ENCODE data around the gene KIAA1191. TPM values are rescaled to one million over a fixed set of nuclear protein-coding genes. Genes with fewer than 3 reads are reported as not detected.

KIAA1191 gene
- total RNA-seq, 2 experiments from 2014 or later, result 70.0 to 72.0 TPM

DNA sequence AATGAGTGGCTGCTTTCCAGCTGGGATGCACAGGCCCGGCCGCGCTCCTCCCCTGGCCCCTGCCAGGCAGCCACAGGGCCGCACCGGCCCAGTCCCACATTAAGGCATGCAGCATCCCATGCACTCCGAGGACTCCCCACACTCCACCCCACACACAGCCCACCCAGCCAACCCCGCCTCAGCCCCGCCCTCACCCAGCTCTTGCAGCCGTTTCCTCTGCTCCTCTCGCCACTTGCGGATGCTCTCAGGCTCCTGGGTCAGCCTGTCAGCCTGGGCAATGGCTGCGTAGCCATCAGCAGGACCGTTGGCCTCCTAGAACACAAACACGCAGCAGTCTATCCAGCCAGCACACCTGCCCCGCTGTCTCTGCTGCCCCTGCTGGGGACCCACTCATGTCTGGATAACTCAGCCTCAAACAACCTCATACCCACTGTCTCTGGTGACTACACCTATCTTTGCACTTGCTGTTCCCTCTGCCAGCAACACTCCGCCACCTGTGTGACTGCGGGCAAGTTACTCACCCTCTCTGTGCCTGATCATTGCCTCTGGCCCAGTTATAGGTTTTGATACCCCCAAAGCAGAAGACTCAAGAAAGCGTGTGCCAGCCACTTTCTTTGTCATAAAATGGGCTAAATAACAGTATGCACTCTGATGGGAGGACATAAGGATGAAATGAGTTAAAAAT lies 36.3 kb upstream of the KIAA1191 start:
- Mint-ChIP-seq H3K27me3 (no peaks in the 10 kb centered on the region), H3K4me1 (peaks cover 2% of the 10 kb centered on the region), H3K4me3 (no peak overlapping the region), H3K36me3 (peaks cover 5% of the 10 kb centered on the region), H3K9me3 (no peaks in the 10 kb centered on the region), H3K27ac (no peak overlapping the region)
- ATAC-seq (ENCODE audit: low read depth) (no peak), DNase-seq (no peak)
- POLR2A ChIA-PET, result no interaction called here

DNA sequence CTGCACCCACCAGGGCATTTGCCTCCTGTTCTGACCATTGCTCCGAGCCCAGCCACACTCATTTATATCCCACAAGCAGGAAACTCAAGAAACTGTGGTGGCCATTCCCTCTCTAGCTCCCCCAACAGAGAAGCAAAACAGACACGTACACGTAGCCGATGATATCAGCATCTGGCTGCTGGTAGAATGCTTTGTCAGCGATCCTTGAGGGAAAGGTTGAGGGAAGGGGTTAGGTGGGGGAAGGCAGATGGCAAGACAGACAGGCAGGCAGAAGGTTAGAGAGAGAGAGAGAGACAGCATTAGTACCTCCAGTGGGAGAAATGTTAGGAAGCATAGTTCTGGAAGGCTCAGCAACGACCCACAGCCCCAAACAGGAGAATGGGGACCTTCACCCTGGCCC lies 34.8 kb upstream of the KIAA1191 start:
- POLR2A ChIA-PET, result no interaction called here
- Mint-ChIP-seq H3K27ac (peak overlapping the region; percentile 11), H3K4me3 (no peak overlapping the region), H3K9me3 (no peaks in the 10 kb centered on the region), H3K4me1 (no peaks in the 10 kb centered on the region), H3K36me3 (peaks cover 5% of the 10 kb centered on the region), H3K27me3 (no peaks in the 10 kb centered on the region)
- no peak for DNase-seq
- ATAC-seq (ENCODE audit: low read depth), result no peak

DNA sequence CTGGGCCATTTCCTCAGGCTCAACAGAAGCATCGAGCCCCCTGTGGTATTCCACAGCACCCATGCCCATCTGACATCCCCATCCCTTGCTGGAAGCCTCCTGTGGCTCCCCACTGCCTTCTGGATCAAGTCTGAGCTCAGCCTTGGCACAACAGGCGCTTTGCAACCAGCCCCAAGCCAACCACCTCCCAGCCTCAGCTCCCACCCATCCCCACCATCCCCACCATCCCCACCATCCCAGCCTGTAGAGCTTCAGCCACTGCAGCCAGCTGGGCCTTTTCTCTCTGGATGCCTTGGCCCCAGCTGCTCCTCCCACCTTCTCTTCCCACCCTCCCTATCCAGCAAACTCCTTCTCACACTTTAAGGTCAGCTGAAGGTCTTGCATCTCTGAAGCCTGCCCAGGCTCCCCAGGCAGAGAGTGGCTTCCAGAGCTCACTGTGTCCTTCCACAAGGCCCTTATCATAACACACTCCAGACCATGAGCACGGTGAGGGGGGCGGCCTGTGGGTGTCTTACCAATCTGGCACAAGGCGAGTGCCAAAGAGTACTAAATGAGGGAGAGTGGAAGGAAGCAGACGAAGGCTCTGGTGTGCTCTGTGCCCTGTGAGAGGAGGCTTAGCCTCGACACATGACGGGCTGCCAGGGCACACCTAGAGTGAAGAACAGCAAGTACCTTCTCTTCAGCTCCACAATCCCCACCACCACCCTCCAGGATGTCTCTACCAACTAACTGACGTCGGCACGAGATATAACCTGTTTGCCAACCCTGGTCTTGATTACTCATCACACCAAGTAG lies 33.5 kb upstream of the KIAA1191 start:
- H3K4me3 Mint-ChIP-seq, result no peak overlapping the region
- no peaks in the 10 kb centered on the region for H3K27me3 Mint-ChIP-seq
- peaks cover 12% of the 10 kb centered on the region for H3K36me3 Mint-ChIP-seq
- DNase-seq (no peak), ATAC-seq (ENCODE audit: low read depth) (no peak)
- H3K4me1 Mint-ChIP-seq, result peaks cover 3% of the 10 kb centered on the region
- POLR2A ChIA-PET, result no interaction called here
- H3K27ac Mint-ChIP-seq, result no peak overlapping the region
- no peaks in the 10 kb centered on the region for H3K9me3 Mint-ChIP-seq

- no peak overlapping the region for H3K4me3 Mint-ChIP-seq
- POLR2A ChIA-PET, result no interaction called here
- DNase-seq (no peak), ATAC-seq (ENCODE audit: low read depth) (no peak)
- H3K27ac Mint-ChIP-seq, result no peak overlapping the region
- no peaks in the 10 kb centered on the region for H3K27me3 Mint-ChIP-seq
- H3K36me3 Mint-ChIP-seq, result peaks cover 12% of the 10 kb centered on the region
- H3K4me1 Mint-ChIP-seq, result peaks cover 5% of the 10 kb centered on the region
- no peaks in the 10 kb centered on the region for H3K9me3 Mint-ChIP-seq
These were observed 32.5 kb upstream of the KIAA1191 start for GRCh38 chr5:176394096-176394495.

DNA sequence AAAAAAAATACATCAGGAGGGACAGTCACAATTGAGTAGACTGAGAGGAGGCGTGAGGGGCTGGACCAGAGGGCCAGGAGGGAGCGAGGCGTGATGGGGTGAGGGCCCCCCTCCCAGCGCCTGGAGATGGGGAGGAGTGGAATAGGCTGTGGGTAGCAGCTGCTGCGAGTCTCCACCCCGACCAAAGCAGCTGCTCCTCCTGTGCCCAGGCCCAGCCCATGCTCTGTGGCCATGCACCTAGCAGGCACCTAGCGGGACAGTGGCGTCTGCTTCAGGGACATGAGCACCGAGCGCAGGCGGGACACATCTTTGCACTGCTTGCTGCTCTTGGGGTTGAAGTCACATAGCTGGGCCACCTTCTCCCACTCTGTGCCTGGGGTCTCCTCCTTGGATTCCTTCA lies 31.0 kb upstream of the KIAA1191 start:
- peaks cover 11% of the 10 kb centered on the region for H3K36me3 Mint-ChIP-seq

DNA sequence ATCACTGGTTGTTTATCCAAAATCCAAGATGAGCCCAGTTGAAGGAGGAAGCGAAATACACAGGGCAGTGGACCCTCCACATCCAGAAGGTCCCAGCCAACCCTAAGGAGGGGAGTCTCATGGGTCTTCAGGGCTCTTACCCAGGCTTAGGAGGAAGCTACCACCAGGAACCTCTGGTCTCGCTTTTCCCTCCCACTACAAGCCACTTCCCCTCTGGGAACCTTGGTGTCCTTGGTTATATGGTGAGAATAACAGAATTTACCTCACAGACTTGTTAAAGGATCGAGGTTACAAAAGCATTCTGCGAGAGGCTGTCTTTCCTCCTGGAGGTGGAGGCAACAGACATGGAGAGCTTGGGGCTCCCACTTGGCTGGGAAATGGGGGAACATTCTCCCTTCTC lies 30.4 kb upstream of the KIAA1191 start:
- no peak for DNase-seq
- no peaks in the 10 kb centered on the region for H3K27me3 Mint-ChIP-seq
- no peaks in the 10 kb centered on the region for H3K9me3 Mint-ChIP-seq
- H3K4me3 Mint-ChIP-seq, result no peak overlapping the region
- POLR2A ChIA-PET, result interaction anchor here (1.4 kb wide), 1 partner anchor 8 kb away, joined by 3 read pairs; no protein-coding TSS in a partner anchor
- H3K36me3 Mint-ChIP-seq, result peaks cover 11% of the 10 kb centered on the region
- no peak overlapping the region for H3K27ac Mint-ChIP-seq
- no peak for ATAC-seq (ENCODE audit: low read depth)
- H3K4me1 Mint-ChIP-seq, result peaks cover 15% of the 10 kb centered on the region

More for the DNA sequence above, 31.0 kb upstream of the KIAA1191 start:
- no peak for DNase-seq
- no peak for ATAC-seq (ENCODE audit: low read depth)
- H3K4me1 Mint-ChIP-seq, result peaks cover 10% of the 10 kb centered on the region
- H3K27me3 Mint-ChIP-seq, result no peaks in the 10 kb centered on the region
- POLR2A ChIA-PET, result interaction anchor here (1.4 kb wide), 1 partner anchor 8 kb away, joined by 3 read pairs; no protein-coding TSS in a partner anchor
- no peaks in the 10 kb centered on the region for H3K9me3 Mint-ChIP-seq
- H3K4me3 Mint-ChIP-seq, result no peak overlapping the region
- no peak overlapping the region for H3K27ac Mint-ChIP-seq

- Mint-ChIP-seq H3K36me3 (peaks cover 11% of the 10 kb centered on the region), H3K4me3 (no peak overlapping the region), H3K4me1 (peaks cover 20% of the 10 kb centered on the region), H3K27me3 (no peaks in the 10 kb centered on the region), H3K9me3 (no peaks in the 10 kb centered on the region), H3K27ac (no peak overlapping the region)
- POLR2A ChIA-PET, result interaction anchor here (1.4 kb wide), 1 partner anchor 9 kb away, joined by 3 read pairs; no protein-coding TSS in a partner anchor
- DNase-seq (no peak), ATAC-seq (ENCODE audit: low read depth) (no peak)
These were observed 29.9 kb upstream of the KIAA1191 start for GRCh38 chr5:176391479-176391878.

DNA sequence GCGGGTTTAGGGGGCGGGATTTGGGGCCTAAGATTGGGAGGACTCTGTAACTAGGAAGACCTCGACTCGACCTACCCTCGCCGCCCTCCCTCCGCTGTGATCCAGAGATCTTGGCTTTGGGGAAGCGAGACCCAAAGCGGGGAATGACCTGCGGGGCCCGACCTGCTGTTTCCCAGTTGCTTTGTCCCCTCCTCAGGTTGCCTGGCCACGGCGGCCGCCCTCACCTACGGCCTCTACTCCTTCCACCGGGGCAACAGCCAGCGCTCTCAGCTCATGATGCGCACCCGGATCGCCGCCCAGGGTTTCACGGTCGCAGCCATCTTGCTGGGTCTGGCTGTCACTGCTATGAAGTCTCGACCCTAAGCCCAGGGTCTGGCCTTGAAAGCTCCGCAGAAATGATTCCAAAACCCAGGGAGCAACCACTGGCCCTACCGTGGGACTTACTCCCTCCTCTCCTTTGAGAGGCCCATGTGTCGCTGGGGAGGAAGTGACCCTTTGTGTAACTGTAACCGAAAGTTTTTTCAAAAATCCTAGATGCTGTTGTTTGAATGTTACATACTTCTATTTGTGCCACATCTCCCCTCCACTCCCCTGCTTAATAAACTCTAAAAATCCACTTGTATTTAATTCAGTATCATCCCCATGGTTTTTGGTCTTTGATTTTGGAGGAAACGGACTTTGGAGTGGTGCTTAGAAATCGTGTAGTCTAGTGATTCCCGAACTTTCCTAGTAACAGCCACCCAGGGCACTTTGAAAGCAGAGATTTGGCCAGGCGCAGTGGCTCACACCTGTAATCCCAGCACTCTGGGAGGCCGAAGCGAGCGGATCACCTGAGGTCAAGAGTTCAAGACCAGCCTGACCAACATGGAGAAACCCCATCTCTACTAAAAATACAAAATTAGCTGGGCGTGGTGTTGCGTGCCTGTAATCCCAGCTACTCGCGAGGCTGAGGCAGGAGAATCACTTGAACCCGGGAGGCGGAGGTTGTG lies 27.9 kb upstream of the KIAA1191 start:
- Mint-ChIP-seq H3K4me3 (peak overlapping the region; percentile 100), H3K9me3 (no peaks in the 10 kb centered on the region), H3K36me3 (peaks cover 17% of the 10 kb centered on the region), H3K4me1 (peaks cover 27% of the 10 kb centered on the region), H3K27ac (peak overlapping the region; percentile 99), H3K27me3 (no peaks in the 10 kb centered on the region)
- DNase-seq (no peak), ATAC-seq (ENCODE audit: low read depth) (peak; percentile 54)
- POLR2A ChIA-PET, result interaction anchor here (0.6 to 2.1 kb wide), 9 partner anchors 20 to 168 kb away, joined by 3 to 36 read pairs (median 6); partner anchors contain the start of genes CLTB, FAF2, KIAA1191 and RNF44

DNA sequence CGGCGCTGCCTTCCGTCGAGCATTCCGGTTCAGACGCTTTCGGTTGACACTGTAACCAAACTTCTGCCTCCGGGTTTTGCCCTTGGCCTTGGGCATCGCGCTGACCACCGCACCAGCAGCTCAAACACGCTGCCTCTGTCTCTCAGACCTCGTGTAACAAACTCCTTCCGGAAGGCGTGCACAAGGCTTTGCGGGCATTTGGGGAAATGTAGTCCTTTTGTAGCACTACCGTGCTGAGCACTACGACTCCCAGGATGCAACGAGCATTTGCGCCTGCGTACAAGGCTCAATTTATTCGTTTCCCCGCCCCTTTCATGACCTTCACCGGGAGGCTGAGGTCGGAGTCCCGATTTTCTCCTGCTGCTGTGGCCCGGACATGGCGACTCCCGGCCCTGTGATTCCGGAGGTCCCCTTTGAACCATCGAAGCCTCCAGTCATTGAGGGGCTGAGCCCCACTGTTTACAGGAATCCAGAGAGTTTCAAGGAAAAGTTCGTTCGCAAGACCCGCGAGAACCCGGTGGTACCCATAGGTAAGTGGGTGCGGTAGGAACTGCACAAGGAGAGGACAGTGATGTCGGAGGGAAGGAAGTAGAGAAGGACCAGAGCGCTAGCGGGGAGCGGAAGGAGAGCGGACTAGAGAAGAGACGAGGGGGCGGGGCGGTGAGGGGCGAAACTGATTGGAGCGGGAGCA lies 27.0 kb upstream of the KIAA1191 start, which contains the start of the genes HIGD2A and NOP16:
Gene HIGD2A (plus strand): TSS at position 308 of the 691 bp plus-strand sequence. CDS start 69 bp downstream, at position 377.
Gene NOP16 (minus strand): TSS at position 155 of the 691 bp plus-strand sequence. CDS start 59 bp downstream, at position 96.
- Mint-ChIP-seq H3K27me3 (no peaks in the 10 kb centered on the region), H3K4me3 (peak within 1 kb of the TSS; percentile 100), H3K4me1 (peaks cover 27% of the 10 kb centered on the region), H3K27ac (peak within 1 kb of the TSS; percentile 99), H3K36me3 (peaks cover 21% of the 10 kb centered on the region), H3K9me3 (no peaks in the 10 kb centered on the region)
- DNase-seq (peak; percentile 94), ATAC-seq (ENCODE audit: low read depth) (peak; percentile 91)
- POLR2A ChIA-PET, result interaction anchor here (0.7 to 2.1 kb wide), 7 partner anchors 27 to 258 kb away, joined by 3 to 36 read pairs (median 7); partner anchors contain the start of genes CLTB, FAF2, KIAA1191 and RNF44

- Mint-ChIP-seq H3K27me3 (no peaks in the 10 kb centered on the region), H3K36me3 (peaks cover 20% of the 10 kb centered on the region), H3K4me1 (peaks cover 27% of the 10 kb centered on the region), H3K27ac (peak overlapping the region; percentile 99), H3K4me3 (peak overlapping the region; percentile 100), H3K9me3 (no peaks in the 10 kb centered on the region)
- ATAC-seq (ENCODE audit: low read depth) (no peak), DNase-seq (no peak)
- POLR2A ChIA-PET, result interaction anchor here (0.7 to 2.1 kb wide), 6 partner anchors 27 to 259 kb away, joined by 3 to 36 read pairs (median 8); partner anchors contain the start of genes CLTB, FAF2, KIAA1191 and RNF44
These were observed 26.5 kb upstream of the KIAA1191 start for GRCh38 chr5:176388003-176388443.

GRCh38 chr5:176387384-176387925 lies 25.9 kb upstream of the KIAA1191 start:
- peaks cover 20% of the 10 kb centered on the region for H3K36me3 Mint-ChIP-seq
- POLR2A ChIA-PET, result interaction anchor here (1.4 to 2.1 kb wide), 3 partner anchors 26 to 60 kb away, joined by 5 to 36 read pairs (median 7); partner anchors contain the start of genes FAF2 and KIAA1191
- H3K27me3 Mint-ChIP-seq, result no peaks in the 10 kb centered on the region
- H3K27ac Mint-ChIP-seq, result peak overlapping the region; percentile 99
- peak overlapping the region; percentile 100 for H3K4me3 Mint-ChIP-seq
- peaks cover 27% of the 10 kb centered on the region for H3K4me1 Mint-ChIP-seq
- no peak for ATAC-seq (ENCODE audit: low read depth)
- H3K9me3 Mint-ChIP-seq, result no peaks in the 10 kb centered on the region
- no peak for DNase-seq
